GM04504 (cell line): ENCODE results near the gene DHX15.
"Not testable (repeated sequence)": the region's sequence is repeated elsewhere in the genome, so short reads cannot be mapped to it uniquely, and the experiment has no call there.

Source experiments
- DNase-seq: peaks from one replicate; pipeline ENCODE4 v3.0.0-alpha.2; 2012; ENCODE audit warnings: low read depth

The DHX15 gene

DNA sequence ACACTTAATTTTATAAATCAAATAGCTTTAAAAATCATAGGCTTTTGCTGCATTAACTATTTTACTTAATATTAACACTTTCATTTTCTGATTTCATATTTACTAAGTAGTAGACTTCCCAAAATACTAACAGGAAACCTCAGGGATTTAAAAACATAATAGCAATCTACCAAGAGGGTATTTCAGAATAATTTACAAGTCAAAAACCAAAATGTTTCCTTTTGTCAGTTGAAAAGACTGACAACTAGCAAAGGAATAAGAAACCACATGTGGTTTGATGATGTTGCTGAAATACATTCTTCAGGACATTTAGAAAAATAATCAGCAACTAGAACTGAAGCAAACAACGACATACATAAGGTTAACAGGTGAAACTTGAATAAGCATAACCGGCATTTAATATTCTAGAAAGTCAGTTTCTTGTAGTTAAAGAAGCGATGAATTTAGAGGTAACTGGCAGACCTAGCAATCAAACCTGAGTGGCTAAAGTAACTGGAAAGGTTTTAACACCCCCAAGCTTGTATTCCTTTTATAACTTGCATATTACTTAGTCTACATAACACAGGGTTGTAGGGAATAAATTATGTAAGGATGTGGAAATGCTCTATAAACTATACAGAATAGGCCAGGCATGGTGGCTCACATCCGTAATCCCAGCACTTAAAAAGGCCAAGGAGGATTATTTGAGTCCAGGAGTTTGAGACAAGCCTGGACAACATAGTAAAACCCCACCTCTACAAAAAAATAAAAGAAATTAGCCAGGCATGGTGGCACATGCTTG, 40.0 kb downstream of the DHX15 start:
- DNase-seq: no peak

DNA sequence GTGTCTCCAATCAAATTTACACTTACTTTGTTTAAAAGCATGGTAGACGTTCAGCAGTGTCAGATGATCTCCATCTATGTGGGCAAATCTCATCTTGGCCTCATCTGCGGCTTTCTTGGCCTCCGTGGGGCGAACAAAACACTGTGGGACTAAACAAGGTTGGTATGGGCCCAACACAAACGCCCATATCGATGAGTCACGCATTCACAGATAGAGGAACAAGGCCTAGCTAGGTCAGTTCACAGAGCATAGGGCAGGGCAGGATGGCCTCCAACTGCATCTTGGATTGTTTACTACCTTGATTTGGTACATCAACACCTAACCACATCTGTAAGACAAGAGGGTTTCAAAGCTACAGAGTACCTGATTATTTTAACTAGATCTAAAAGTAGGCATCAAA, 47.3 kb downstream of the DHX15 start:
- DNase-seq: no peak

GRCh38 chr4:24535399-24535798, 49.0 kb downstream of the DHX15 start:
- DNase-seq: no peak

DNA sequence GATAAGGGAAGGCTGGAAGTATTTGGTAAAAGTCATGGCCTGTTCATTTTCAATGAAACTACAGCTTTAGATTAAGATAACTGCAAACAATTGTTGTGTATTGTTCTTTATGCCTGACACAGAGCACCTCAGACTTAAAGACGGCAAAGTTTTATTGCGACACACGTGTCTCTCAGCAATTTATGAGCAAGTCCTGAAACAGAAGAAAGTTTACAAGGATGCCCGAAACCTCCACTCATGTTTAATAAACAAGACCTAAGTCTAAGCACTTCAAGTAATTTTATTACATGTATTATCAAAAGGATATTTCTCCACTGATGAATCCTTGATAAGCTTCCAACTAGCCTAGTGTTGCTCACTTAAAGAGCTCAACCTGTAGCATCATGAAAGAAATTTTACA, 51.0 kb downstream of the DHX15 start:
- no peak for DNase-seq

DNA sequence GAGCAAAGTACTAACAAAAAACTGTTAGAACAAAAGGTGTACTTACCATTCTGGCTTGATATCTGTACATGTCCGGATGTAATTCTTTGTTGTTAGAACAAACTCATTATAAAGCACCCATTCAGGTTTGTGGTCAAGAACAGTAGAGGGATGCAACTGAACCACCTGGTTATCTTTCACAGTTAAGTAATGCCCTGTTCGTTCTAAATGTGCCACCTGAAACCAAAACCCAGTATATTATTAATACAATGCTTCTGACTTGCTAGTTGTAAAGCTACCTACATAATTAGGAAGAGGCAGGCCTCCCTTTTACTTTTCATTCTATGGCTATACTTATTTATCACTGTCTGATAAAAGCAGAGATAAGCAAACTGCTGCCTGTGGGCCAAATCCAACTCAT, 54.8 kb downstream of the DHX15 start:
- no peak for DNase-seq

GRCh38 chr4:24527371-24527770, 57.0 kb downstream of the DHX15 start:
- DNase-seq: no peak

DNA sequence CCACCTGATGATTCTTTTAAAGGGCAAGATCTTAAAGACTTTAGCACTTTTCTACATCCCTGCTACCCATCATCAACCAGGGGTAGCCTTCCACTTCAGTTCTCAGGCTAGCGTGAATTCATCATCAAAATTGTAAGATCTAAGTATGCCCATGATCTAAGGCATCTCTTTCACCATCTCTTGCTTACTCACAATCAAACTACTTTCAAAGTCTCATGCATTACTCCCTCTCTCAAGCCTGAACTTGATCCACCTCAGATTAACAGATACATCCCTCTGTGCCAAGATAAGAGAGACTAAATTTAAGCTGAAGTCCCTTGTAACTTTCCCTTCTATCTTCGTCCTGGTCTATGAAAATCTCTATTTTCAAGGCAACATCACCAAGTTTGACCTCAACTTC, 62.8 kb downstream of the DHX15 start:
- DNase-seq: no peak

GRCh38 chr4:24519649-24520048, 64.7 kb downstream of the DHX15 start:
- no peak for DNase-seq

DNA sequence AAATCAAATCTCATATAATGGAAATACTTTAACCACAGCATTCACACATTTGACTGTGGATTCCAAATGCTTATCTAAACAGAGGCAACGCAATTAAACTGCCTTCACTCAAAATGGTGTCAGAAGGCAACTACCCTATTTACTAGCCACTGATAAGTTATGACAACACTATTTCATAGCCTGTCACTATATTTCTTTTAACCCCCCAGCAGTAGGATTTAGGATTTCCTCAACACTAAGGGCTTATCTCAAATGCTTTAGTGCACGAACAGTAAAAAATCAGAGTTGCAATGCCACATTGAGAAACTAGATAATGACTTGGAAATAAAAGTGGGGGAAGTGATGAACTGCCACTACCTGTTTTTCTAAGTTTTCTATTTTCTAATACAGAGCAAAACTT, 66.7 kb downstream of the DHX15 start:
- DNase-seq: no peak

- DNase-seq: no peak
Measured at GRCh38 chr4:24516926-24517325, 67.4 kb downstream of the DHX15 start.

DNA sequence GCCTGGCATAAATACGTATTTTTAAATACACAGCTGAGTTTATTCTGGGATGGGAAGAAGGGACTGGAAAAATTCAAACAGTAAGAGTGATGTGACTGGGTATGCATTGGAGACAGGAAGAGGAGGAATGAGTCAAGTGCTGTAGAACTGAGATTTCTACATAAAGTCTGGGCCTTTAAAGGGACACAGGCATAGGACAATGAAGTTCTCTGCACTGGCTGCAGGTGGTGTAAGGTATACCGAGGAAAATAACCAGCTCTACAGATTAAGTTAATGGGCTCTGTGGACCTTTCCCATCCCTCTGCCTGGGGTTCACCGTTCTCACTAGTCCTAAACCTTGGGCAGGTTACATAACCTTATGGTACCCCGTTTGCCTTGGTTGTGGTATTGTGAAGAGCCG, 68.7 kb downstream of the DHX15 start:
- no peak for DNase-seq

DNA sequence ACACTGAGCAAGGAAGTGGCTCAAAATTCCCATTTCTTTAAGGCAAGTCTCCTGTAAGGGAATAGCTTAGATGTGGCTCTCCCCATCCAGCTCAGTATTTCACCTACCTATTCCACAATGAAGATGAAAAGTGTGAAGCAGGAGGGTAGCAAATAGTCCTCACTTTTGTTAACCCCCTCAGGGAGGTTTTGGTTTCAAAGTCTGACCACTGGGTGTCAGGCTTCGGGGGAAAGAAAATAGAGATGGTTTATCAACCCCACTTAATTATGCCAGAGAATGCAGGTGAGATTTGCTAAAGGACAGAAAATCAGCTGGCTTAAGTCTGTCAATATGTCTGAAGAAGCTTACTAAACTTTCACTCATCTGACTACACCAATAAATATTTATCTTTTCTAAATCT, 69.5 kb downstream of the DHX15 start:
- no peak for DNase-seq

DNA sequence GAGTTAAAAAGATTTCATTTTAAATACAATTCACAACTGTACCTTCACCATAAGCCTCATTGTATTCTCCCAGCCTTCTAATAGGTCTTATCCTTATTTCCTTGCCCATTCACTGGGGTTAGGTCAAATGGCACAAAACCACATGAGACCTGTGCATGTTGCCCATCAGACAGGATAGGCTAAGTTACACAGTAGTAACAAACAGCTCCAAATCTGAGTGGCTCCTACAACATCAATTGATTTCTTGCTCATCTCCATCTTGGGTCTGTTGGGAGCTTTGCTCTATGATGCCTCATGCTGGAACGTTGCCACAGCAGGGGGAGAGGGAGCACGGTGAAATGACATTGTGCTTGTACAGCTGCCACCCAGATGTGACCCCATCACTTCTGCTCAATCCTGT, 70.6 kb downstream of the DHX15 start:
- no peak for DNase-seq

DNA sequence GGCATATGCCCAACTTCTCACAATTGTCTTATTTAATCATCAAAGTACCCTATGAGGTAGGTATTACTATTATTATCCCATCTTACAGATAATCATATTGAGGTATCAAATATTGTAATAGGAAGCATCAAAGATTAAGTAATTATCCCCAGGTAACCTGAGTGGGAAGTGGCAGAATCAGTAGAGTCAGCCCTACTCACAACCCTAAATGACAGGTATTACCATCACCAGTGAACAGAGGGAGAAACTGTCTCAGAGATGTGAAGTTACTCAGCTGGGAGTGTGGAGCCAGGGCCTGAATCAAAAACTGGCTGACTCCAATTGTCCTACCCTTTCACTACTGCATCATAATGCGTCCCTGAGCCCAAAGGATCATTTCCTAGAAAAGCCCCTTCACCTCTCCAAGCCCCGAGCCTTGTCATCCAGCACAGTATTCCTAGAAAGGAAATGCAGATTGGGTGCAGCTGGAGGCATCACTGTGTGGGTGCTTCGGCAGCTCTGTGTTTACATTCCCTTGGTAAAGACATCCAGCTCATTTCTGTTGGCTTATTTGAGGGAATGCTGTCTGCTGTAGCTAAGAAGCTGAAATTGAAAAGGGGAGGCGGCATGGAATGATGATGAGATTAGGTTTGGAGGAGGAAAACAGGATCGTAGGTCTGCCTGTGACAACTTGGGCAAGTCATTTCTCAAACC, 72.8 kb downstream of the DHX15 start:
- DNase-seq: no peak

- no peak for DNase-seq
Measured at GRCh38 chr4:24510091-24510490, 74.3 kb downstream of the DHX15 start.

DNA sequence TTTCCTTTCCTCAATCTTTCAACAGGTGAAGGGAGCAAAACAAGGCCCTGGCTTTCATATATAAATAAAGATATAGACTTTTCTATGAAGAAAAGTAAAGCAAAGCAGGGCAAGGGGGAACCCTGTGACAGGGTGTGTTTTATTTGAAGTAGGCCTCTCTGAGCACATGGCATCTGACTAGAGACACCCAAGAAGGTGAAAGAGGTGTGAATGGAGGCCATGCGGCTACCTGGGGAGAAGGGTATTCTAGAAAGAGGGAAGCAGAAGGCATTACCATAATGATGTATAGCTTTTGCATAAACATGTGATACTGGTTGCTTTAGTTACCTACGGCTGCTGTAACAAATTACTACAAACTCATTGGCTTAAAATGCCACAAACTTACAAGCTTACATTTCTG, 75.8 kb downstream of the DHX15 start:
- no peak for DNase-seq

- DNase-seq: no peak
Measured at GRCh38 chr4:24507439-24507838, 76.9 kb downstream of the DHX15 start.

GRCh38 chr4:24503090-24503489, 81.3 kb downstream of the DHX15 start:
- DNase-seq: not testable (repeated sequence)

DNA sequence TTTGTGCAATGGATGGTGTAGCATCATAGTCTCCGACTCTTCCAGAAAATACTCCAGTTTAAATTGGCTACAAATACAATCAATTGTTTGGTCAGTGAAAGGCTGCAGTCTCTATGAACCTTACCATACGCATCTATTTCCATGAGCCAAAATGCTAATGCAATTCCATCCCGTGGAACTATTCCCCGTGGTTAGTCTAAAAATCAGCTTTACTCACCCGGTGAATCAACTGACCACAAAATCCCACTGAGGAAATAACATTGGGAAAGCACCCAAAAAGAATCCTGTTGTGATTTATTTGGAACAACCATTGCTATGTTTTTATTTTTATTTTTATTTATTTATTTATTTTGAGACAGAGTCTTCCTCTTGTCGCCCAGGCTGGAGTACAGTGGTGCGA, 87.1 kb downstream of the DHX15 start:
- no peak for DNase-seq

- no peak for DNase-seq
Measured at GRCh38 chr4:24496597-24496996, 87.8 kb downstream of the DHX15 start.

DNA sequence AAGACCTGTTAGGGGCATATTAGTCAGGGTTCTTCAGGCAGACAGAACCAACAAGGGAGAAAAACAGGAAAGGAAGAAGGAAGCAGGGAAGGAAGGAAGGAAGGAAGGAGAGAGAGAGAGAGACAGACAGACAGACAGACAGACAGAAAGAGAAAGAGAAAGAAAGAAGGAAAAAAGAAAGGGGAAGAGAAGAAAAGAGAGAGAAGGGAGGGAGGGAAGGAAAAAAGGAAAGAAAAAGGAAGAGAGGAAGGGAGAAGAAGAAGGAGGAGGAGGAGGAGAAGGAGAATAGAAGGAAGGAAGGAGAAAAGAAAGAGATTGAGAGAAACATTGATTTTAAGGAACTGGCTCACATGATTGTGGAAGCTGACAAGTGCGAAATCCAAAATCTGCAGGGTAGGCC, 89.0 kb downstream of the DHX15 start:
- DNase-seq: no peak

DNA sequence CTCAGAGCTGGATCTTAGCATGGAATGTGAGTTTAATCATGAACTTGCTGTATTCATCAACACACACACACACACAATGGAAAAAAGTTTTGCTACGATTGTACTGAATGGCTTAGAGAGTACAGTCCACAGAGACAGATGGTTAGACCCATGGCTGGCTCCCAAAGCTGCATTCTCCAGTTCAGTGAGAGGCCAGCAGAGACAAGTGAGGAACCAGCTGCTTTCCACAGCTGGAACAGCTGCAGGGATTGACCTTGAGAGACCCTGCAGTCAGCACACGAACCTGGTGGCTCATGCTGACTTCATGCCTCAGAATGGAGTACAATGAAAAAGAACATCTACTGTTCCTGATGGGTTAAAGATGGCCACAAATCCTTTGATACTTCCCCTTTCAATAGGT, 94.5 kb downstream of the DHX15 start:
- DNase-seq: no peak

GRCh38 chr4:24488399-24489164, 95.8 kb downstream of the DHX15 start:
- no peak for DNase-seq
